Measurements from ENCODE around the gene CPLANE2. TPM values are rescaled to one million over a fixed set of nuclear protein-coding genes. Genes with fewer than 3 reads are reported as not detected.
A peak's percentile ranks its signal among the peaks of the same experiment; 100 is the strongest.

Gene CPLANE2
- total RNA-seq, 4 donors from 2014 or later = 2.0 to 13.3 (median 4.7) TPM

GRCh38 chr1:16237343-16237830 is 404 bp upstream of the CPLANE2 start:
- no peak for DNase-seq (ENCODE audit: low spot score)
- peak; percentile 9 for ATAC-seq (ENCODE audit: low FRiP score)
- TF ChIP-seq, protein P1, sequence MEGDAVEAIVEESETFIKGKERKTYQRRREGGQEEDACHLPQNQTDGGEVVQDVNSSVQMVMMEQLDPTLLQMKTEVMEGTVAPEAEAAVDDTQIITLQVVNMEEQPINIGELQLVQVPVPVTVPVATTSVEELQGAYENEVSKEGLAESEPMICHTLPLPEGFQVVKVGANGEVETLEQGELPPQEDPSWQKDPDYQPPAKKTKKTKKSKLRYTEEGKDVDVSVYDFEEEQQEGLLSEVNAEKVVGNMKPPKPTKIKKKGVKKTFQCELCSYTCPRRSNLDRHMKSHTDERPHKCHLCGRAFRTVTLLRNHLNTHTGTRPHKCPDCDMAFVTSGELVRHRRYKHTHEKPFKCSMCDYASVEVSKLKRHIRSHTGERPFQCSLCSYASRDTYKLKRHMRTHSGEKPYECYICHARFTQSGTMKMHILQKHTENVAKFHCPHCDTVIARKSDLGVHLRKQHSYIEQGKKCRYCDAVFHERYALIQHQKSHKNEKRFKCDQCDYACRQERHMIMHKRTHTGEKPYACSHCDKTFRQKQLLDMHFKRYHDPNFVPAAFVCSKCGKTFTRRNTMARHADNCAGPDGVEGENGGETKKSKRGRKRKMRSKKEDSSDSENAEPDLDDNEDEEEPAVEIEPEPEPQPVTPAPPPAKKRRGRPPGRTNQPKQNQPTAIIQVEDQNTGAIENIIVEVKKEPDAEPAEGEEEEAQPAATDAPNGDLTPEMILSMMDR (IDR thresholded peaks at IDR 0.05) = no peak

DNA sequence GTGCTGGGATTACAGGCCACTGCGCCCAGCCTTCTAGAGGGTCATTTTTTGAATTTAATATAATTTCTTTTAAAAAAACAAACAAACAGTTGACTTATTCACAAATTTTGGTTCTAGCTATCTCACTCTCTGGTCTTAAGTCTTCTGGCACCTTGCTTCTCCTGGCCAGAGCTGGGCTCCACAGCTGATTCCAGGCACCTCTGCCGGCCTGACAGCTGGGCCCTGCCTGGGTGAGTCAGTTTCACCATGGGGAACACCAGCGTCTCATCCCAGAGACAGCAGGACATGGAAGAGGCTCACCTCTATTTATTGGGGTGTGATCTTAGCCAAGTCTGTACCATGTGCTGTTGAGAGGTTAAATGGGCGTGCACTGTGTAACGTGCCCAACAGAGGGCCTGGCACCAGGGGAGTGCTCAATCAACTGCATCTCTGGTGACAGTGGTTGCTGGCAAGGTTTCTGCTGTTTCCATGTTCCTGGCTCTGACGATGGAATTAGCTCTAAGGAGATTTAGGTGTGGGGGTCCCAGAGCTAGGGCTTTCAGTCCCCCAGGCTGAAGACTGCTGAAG is 956 bp downstream of the CPLANE2 start:
- DNase-seq (ENCODE audit: low spot score) (no peak), ATAC-seq (ENCODE audit: low FRiP score) (peak; percentile 11)
- TF ChIP-seq, protein P1 (IDR thresholded peaks at IDR 0.05) = no peak

GRCh38 chr1:16235347-16235746 is 1.6 kb downstream of the CPLANE2 start:
- DNase-seq (ENCODE audit: low spot score) (no peak), ATAC-seq (ENCODE audit: low FRiP score) (no peak)
- TF ChIP-seq, protein P1 (IDR thresholded peaks at IDR 0.05) = no peak

DNA sequence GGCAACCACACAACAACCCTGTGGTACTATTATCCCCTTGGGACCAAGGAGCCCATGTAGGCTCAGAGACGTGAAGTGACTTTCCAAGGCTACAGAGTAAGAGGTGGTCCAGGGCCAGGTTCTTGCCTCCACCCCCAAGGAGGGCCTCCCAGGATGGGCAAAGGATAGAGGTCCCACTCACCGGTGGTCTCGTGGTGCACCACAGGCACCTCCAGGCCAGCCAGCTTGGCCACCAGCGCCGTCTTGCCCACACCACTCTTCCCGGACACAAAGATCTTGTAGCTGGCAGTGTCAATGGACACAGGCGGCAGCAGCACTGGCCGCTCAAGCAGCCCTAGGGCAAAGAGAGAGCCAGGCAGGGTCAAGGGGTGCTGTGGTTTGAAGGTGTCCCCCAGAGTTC is 3.6 kb downstream of the CPLANE2 start:
- TF ChIP-seq, protein P1 (IDR thresholded peaks at IDR 0.05) = no peak
- DNase-seq (ENCODE audit: low spot score) (no peak), ATAC-seq (ENCODE audit: low FRiP score) (no peak)

GRCh38 chr1:16232316-16232710 is 4.7 kb downstream of the CPLANE2 start:
- TF ChIP-seq, protein P1 (IDR thresholded peaks at IDR 0.05) = no peak
- DNase-seq (ENCODE audit: low spot score) (no peak), ATAC-seq (ENCODE audit: low FRiP score) (no peak)

GRCh38 chr1:16231331-16232315 is 5.4 kb downstream of the CPLANE2 start:
- TF ChIP-seq, protein P1 (IDR thresholded peaks at IDR 0.05) = no peak
- DNase-seq (ENCODE audit: low spot score) (no peak), ATAC-seq (ENCODE audit: low FRiP score) (no peak)

Data from omental fat pad (tissue), 4 donors.